NCI-H1092 (cell line): ENCODE measurements around the gene CDH11.

Experiments used
- DNase-seq: peaks from one replicate; lab custom pipeline; 2025; lab: John Stamatoyannopoulos, UW

The CDH11 gene

DNA sequence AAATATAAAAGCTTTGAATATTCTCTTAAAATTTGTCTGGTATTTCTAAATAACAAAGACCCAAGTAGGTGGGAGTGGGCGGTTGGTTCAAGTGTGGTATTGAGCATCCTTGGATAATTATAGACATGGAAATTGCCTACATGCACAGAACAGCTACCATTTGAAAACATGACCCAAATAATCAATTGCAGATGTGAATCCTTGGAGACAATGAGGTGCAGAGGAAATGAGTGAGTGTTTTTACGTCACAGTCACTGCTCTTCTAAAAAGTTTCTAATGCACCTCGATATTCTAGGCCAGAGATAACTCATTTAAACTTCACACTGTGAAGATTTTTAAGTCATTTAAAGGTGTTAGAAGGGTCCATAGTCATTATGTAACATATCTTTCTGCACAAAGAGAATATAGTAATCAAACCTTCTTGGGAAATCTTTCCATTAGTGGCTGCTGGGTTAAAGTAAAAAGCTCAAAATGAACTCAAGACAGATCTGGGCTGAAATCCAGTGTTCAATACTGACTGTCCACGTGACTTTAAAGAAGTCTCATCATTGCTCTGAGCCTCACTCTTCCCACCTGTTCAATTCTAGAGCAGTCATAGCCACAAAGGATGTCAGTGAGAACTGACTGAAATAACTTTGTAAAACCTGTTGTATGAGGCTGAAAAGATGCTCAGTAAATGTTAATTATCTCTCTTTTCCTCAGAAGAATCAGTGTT is 144.5 kb downstream of the CDH11 start:
- no peak for DNase-seq

DNA sequence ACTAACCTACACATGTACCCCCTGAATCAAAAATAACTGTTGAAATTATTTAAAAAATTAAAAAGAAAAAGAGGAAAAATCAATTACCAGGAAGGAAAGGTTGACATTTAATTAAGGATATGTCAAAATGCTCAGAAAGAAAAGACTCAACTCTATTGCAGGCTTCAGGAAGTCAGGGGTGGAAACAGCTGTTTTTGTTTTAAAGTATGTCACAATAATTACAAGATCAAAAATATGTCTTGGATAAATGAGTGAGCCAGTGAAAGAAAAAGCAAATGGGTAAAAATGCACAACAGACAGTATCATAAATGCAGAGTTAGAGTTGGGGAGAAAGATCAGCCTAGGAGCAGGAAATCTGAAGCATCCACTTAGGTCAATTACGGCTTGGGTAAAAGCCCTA is 146.0 kb downstream of the CDH11 start:
- DNase-seq = no peak

DNA sequence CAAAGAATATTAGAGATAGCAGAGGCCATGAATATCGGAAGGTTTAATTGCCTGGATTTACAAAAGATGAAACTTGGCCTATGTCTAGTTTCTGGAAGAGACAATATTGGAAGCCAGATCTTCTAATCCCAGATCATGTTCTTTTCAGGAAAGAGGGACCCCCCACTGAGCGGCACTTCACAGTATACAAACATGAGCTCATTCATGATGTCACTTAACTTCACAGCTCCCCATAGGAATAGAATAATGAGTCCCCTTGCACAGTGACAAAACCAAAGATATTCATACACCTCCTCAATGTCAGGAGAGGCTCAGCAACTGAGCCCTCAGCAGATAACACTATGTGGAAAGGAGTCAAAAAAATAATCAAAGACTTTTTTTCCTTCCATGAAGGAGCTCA is 147.5 kb downstream of the CDH11 start:
- no peak for DNase-seq

DNA sequence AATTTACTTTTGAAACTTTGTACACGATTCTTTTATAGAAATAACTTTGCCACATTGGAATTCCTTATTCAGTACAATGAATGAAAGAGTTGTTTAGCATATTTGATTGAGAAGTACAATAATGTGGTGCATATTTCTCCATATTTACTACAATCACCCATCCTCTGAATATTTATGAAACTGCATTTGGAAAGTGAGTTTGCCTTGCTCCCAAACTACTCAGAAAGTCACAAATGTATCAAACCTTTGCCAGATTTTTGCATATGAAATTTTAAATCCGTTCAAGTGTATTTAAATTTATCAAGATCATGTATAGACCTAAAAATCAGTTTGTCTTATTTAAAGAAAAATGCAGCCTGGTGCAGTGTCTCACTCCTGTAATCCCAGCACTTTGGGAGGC is 148.7 kb downstream of the CDH11 start:
- DNase-seq = no peak

DNA sequence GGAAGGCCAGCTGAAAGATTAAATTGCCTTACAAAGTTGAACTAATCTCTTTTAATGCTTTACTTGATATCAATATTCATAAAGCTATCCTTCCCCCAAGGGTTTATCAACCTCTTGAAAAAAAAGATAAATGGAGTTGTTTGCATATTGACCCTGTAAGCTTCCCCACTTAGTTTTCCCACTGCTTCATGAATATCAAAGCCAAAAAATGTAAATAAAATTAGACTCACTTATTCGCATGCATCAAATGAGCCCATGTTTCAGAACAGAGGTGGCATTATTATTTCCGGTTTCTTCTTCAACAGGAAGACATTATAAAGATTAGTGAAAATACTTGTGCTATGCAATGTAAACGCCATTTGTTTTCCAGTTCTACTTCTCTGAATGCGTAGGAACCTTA is 150.7 kb downstream of the CDH11 start:
- no peak for DNase-seq

DNA sequence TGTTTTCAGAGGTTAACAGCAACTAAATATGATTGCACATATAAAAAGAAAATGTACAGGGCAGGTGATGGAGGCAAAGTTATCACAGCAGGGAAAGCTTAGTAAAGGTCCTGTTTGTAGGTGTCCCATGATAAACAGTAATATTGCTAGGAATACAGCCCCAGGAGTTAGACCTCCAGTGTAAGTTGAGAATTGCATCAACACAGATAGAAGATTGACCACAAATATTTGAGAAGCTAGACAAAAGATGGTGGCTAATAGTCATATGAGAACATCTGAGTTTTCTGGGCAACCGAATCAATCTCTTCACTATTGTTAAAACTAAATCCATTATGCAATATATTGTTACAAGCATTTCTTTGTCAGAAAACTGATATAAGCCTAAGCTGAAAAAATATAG is 152.6 kb downstream of the CDH11 start:
- DNase-seq = no peak

DNA sequence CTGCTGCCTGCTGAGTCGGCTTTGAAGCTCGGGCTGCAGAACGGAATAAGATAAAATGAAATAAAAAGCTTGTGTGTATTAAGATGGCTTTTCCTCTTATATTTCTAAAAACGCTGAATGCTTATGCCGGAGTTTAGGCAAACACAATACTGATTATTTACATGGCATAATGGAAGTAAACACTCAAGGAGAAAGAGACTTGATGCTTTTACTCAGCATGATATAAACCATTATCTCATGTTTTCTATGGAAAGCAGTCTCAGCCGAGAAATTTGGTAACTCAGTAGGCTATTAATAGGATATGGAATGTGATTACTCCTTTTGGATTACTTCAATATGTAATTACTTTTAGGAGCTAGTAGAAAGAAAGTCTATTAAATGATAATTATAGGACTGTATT is 153.3 kb downstream of the CDH11 start:
- DNase-seq = no peak

DNA sequence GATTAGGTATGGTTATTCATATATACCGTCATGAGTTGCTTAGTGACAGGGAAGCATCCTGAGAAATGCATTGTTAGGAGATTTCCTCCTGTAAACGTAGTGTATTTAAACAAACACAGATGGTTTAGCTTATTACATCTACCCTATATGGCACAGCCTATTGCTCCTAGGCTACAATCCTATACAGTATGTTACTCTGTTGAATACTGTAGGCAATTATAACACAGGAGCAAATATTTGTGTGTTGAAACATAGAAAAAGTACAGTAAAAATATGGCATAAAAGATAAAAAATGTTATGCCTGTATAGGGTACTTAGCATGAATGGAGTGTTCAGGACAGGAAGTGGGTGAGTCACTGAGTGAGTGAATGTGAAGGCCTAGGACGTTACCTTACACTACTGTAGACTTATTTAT is 157.7 kb downstream of the CDH11 start:
- no peak for DNase-seq

DNA sequence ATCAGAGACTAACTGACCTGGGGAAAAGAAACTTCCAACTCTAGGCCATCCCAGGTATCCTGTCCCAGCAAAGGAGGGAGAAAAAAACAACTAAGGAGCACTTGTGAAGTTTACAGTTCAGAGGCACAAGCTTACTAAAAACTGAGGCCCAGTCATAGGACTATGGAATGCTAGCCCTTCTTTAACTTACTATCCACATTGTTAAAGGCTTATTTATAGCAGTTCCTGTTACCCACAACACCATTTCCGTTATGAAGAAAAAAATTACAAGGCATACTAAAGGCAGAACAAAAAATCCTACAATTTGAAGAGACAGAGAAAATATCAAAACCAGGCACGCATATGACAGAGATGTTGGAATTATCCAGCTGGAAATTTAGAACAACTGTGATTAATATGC is 159.1 kb downstream of the CDH11 start:
- no peak for DNase-seq

DNA sequence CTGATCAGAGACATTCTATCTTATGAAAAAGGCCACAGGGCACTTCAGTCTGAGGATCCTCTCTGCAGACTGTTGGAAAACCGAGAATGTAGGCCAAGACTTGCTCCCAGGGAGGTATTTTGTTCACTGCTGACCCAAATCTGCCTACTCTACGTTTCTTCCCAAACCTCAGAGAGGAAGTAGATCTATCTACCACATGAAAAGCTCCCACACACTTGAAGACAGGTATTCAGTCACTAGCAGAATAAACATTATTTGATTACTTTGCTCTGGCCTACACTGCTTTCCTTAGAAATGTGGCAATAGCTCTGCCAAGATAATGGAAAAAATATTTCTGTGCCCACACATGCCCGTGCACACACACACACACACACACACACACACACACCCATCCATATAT is 164.6 kb downstream of the CDH11 start:
- no peak for DNase-seq

DNA sequence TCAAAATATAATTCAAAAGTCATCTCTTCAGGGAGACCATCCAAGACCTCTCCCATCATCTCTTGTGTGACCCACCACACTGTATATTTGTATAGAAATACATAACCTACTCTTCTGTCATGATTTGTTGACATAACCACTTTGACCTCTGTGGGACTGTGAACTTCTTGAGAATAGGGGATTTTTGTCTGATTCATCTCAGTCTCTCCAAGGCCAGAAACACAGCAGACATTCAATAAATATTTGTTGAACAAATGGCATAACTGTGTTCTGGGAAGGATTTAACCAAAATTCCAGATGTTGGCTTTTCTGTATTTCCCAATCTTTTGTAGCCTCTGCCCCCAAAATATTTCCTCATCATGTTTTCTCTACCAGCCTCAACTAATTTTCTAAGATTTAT is 169.7 kb downstream of the CDH11 start:
- no peak for DNase-seq

DNA sequence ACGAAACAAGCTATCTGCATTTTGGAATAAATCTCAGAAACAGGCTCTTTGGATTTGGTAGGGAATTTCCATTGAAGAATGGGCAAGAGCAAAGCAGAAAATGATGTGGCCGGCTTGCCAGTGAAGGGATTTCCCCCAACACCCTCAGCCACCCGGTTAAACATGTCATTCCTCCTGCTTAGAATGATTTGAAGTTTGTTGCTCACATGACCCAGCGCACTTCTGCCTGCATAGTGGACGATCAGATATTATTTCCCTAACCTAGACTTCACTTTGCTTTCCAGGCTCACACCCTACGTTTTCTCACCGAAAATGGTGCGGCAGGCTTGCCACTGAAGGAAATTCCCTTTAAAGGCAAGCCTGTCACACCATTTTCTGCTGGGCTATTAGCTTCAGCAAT is 170.7 kb downstream of the CDH11 start:
- DNase-seq = no peak

DNA sequence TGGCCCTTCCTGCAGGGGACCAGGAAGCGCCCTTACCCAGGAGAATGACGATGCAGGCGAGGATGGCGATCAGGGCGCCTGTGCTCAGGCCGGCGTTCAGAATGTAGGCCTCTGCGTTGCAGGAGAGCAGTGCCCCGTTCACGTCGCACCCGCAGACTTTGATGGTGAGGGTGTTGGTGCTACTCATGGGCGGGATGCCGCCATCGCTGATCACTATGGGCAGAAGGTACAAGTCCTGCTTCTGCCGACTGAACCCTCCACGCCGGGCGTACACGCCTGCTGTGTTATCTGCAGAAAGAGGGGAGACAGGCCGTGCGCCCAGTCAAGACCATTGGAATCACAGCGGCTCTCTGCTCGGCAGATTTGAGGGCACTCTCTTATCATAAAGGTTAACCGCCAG is 171.1 kb downstream of the CDH11 start:
- DNase-seq = no peak

DNA sequence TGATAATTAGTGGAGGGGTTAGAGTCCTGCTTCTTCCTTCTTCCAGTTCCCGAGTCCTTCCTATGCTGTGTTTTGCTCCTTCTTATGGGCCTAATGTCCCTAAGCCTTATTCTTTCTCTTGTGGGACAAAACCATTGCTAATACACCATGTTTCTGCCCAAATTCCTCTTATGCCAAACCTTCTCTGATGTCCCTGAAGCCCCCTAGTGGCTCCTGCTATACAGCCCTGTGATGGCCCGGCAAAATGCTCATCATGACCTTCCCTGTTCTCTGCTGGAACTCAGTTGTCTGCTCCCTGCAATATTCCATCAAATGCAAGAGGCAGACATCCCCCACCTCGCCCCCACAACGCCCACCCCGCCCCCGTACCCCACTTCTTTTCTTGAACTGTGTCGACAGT is 171.6 kb downstream of the CDH11 start:
- no peak for DNase-seq

DNA sequence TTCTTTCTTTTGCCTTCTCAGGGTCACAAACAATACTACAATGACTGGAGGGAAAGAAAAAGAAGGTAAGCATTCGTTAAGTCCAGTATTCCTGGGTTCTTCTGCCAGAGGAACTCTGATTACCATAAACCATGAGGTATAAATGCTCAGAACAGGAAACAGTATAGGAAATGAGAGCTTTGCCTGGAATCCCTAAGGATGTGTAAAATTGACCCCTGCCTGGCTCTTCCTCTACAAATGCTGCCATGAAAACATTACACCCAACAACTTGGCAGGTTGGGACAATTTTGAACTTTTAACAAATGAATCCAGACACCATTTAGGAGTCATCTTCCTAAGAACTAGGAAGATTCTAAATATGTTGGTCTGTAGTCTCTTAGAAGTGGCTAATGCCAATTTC is 173.8 kb downstream of the CDH11 start:
- no peak for DNase-seq

DNA sequence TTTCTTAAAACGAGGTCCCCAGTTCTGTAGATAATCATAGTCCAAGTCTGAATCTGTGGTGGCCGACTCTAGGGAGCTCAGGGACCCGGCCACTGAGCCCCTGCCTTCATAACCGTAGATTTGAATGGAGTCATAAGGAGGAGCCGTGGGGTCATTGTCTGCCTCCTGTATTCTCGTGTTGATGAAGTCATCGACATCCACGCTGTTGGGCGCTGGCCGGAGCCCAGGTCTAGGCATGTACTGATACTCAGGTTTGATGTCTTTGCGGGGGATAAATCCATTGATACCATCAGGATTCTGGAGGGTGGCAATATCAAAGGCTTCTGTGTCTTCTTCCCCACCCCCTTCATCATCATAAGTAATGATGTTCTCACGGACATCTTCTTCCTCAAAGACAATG is 174.2 kb downstream of the CDH11 start:
- DNase-seq = no peak

DNA sequence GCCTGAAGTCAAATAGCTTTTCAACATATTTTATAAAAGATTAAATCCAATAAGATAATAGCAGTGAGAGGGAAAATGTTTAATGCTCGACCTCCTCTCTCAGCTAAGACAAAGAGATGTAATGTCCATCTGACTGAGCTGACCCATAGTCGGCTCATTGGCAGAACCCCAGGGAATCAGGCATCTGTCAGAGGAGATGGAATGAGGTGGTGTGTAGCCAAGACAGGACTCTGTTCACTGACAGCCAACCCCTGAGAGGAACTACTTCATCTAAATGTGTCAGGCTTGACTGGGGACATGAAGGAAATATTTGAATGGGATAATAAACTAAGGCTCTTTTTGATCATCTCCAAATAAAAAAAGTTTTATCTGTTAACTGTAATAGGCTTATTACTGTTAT is 188.0 kb downstream of the CDH11 start:
- no peak for DNase-seq

DNA sequence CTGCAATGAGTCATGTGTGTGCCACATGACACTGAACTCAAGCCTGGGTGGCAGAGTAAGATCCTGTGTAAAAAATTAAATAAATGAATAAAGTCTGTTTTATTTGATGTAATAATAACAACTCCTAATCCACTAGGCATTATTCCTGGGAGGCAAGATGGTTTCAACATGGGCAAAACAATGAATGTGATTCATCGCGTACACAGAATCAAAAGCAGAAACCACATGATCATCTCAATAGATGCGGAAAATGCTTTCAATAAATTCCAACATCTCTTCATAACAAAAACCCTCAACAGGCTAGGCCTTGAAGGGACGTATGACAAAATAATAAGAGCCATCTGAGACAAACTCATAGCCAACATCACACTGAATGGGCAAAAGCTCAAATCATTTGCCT is 195.4 kb downstream of the CDH11 start:
- DNase-seq = no peak

DNA sequence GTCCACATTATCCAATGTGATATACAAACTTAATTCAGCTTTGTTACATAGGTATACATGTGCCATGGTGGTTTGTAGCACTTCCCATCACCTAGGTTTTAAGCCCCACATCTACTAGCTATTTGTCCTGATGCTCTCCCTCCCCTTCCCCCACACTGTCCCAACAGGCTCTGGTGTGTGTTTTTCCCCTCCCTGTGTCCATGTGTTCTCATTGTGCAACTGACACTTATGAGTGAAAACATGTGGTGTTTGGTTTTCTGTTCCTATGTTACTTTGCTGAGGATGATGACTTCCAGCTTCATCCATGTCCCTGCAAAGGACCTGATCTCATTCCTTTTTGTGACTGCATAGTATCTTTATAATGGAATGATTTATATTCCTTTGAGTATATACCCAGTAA is 196.7 kb downstream of the CDH11 start:
- no peak for DNase-seq

DNA sequence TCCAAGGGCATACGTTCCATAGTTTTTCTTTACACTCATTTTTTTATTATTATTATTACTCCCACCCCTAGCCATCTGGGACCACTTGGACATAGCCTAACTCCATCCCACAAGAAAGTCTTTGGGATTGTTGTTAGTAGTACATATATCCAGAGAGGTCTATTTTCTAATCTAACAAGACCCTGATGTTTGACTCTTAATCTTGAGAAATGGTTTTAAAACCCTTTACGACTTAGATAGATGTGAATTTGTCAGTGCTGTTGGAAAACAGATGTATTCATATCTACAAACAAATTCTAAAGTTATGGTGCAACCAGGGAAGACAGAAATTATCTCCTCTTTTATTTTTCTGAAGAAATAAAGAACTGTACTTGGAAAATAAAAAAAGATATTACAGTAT is 197.8 kb downstream of the CDH11 start:
- no peak for DNase-seq

DNA sequence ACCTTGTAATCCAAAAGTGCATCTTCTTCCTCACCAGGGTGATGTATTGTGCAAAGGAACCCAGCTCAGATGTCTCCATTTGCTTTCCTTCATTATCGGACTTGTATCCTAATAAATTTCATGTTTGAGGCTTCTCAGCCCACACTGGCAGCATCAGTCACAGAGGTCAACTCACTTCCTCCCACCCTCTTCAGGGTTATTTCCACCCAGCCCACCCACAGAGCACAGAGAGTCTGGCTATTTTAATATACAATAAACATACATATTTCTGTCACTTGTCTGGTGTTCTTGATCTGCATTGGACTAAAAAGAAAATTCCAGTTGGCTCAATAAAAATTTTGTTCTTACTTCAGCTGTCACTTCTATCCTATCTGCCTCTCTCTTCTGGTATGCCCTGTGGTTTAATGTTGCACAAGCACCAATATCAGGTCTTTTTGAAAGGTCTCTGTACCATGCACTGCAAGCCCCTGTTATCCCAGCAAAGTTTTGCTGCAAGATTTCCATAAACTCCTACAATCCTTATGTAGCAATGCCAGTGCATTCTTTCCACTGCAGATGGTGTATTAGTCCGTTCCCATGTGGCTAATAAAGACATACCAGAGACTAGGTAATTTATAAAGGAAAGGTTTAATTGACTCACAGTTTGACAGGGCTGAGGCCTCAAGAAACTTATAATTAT is 201.8 kb downstream of the CDH11 start:
- DNase-seq = no peak

DNA sequence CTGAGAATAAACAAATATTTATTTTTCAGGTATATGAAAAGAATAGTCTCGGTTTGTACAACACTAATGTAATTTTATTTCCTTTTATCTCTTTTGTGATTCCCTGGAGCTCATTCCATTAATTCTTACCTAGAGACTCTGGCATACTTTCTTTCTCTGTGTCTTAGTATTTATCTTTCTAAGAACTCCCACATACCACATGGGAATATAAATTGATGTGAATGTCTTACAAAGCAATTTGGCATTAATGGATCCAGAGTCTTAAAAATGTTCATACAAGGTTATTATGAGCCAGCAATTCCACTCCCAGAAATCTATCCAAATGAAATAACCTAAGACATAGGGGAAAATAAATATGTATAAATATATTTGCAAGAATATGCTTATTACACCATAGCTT is 202.7 kb downstream of the CDH11 start:
- DNase-seq = no peak

DNA sequence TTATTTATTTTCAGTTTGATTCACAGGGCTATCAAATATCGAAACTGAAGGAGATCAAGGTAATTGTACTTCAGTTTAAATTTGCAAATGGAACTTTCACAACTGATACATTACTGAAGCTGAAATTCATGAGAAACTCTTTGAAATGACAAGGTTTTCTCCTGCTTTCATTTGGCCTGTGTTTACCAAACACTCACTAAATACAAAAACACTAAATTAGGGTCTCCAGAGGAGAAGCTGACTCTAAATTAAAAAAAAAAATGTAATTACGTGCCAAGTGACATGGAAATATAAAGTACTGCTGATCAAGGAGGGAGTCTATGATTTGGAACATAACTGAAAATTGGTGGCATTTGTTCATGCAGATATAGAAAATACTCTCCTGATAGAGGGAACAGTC is 205.8 kb downstream of the CDH11 start:
- no peak for DNase-seq

DNA sequence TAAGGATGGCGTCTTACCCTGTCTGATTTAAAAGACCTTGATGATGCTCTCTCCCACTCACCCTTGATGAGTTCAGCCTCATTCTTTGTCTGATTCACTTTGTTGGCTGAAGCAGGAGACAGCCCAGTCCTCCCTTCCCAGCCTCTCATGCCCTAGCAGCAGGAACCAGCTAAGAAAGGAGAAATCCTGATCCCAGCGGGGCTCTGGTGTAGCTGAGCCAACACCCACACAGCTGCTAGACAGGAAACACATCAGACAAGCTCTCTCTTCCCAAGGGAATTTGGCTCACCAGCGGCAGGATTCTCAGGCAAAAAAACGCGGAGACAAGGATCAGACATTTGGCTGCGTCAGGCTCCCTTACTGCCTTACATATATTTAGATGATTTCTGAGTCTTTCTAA is 211.5 kb downstream of the CDH11 start:
- DNase-seq = peak; percentile 5
